Measurements from ENCODE around the gene RTL1.

DNA sequence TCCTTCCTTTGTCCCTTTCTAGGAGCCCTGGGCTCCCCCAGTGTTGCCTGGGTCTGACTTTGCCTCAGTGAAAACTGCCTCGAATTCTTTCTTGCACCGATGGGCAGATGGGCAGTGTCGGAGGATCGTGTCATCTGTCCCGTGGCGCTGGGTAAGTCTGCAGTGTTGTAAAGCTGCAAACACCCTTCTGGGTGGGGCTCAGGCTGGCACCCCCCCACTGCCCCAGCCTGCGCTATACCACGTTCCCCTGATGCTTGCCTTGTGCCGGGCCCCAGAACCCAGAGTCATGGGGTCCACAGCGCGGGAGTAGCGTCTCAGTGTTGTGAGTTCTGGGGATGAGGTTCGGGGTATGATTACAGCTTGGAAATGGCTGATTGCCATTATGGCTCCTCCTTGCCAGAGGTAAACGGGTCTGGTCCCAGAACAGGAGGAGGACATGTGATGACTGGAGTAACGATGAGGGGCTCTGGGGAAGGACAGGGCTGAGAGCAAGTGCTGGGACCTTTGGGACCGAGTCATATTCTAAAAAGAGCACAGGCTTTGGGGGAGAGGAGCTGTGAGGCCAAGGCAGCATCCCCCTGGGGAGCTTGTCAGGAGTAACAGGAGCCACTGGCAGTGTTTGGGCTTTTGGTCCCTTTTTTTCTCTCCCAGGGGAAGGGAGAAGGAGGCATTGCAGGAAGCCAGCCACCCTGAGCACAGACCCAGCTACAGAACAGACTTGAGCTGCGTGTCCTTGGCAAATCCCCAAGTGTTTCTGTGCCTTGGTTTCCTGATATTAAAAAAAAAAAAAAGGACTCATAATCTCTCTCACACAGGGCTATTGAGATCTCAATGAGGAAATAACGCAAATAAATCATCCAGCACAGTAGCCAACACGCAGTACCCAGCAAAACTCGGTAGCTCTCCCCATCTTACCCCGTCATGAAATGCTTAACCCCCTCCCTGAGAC is 4.3 kb downstream of the RTL1 start:
- TF ChIP-seq, protein P1, sequence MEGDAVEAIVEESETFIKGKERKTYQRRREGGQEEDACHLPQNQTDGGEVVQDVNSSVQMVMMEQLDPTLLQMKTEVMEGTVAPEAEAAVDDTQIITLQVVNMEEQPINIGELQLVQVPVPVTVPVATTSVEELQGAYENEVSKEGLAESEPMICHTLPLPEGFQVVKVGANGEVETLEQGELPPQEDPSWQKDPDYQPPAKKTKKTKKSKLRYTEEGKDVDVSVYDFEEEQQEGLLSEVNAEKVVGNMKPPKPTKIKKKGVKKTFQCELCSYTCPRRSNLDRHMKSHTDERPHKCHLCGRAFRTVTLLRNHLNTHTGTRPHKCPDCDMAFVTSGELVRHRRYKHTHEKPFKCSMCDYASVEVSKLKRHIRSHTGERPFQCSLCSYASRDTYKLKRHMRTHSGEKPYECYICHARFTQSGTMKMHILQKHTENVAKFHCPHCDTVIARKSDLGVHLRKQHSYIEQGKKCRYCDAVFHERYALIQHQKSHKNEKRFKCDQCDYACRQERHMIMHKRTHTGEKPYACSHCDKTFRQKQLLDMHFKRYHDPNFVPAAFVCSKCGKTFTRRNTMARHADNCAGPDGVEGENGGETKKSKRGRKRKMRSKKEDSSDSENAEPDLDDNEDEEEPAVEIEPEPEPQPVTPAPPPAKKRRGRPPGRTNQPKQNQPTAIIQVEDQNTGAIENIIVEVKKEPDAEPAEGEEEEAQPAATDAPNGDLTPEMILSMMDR (IDR thresholded peaks at IDR 0.05; ENCODE audit: insufficient read depth, low read length): no peak
- TF ChIP-seq GABPA (IDR thresholded peaks at IDR 0.05; ENCODE audit: low read depth): no peak
- no peak for TF ChIP-seq POLR2AphosphoS5 (IDR thresholded peaks at IDR 0.05; ENCODE audit: low read depth)

All from HL-60 (cell line).